T-helper 17 cell (primary cell): ENCODE results near the gene SPEN. TPM values are rescaled to one million over a fixed set of nuclear protein-coding genes. Genes with fewer than 3 reads are reported as not detected.
"Not testable (repeated sequence)": the region's sequence is repeated elsewhere in the genome, so short reads cannot be mapped to it uniquely, and the experiment has no call there.

Source experiments
- ATAC-seq: fragments of 150-1000 bp; cut with Tn5 transposase; 2 replicates; pipeline ENCODE4 v1.10.0; 2021; ENCODE audit warnings: mild to moderate bottlenecking, moderate library complexity
- DNase-seq, 3 donors: peaks; one replicate each; pipeline versions ENCODE4 v3.0.0 to v3.0.0-alpha.2; 2020 to 2021
- H3K9me3 ChIP-seq: one replicate; pipeline ENCODE4 v1.7.0; 2013; ENCODE audit warnings: low read length, mild to moderate bottlenecking; ENCODE audit not compliant: control insufficient read depth, poor library complexity, severe bottlenecking
- H3K27ac Mint-ChIP-seq: one replicate; pipeline ENCODE4 v1.8.0; 2022; ENCODE audit warnings: mild to moderate bottlenecking, moderate library complexity, mixed read lengths
- H3K27me3 Mint-ChIP-seq: one replicate; pipeline ENCODE4 v1.8.0; 2022; ENCODE audit warnings: mixed read lengths
- H3K36me3 Mint-ChIP-seq: one replicate; pipeline ENCODE4 v1.8.0; 2022; ENCODE audit warnings: low read depth, mixed read lengths
- H3K4me1 Mint-ChIP-seq: one replicate; pipeline ENCODE4 v1.8.0; 2022; ENCODE audit warnings: mild to moderate bottlenecking, mixed read lengths
- H3K4me3 Mint-ChIP-seq: one replicate; pipeline ENCODE4 v1.8.0; 2022; ENCODE audit warnings: mild to moderate bottlenecking, moderate library complexity, mixed read lengths
- total RNA-seq, 4 donors: library from RNA in 2 of 4; stranded (reverse) in 2 of 4; gene quantifications; one replicate each; pipeline ENCODE4 v1.2.3 and lab custom pipeline; 2022 to 2026

Gene SPEN
- total RNA-seq, 2 donors from 2014 or later: 73.8 to 79.1 TPM

DNA sequence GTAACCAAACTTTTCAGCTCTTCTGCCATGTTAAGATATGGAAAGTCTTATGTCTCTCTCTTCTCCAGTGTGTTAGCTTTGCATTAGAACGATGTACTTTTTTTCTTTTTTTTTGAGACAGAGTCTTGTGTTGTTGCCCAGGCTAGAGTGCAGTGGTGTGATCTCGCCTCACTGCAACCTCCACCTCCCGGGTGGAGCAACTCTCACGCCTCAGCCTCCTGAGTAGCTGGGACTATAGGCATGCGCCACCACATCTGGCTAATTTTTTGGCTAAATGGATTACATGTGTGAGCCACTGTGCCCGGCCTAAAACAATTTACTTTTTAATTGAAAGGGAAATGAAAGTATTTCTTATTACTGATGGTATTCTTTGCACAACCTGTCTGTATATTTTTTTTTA lies 35.8 kb downstream of the SPEN start:
- DNase-seq (no peak), ATAC-seq (no peak)
- Mint-ChIP-seq H3K4me1 (peaks cover 44% of the 10 kb centered on the region), H3K27me3 (no peaks in the 10 kb centered on the region), H3K4me3 (no peak overlapping the region), H3K27ac (no peak overlapping the region), H3K36me3 (no peaks in the 10 kb centered on the region)
- no peaks in the 10 kb centered on the region for H3K9me3 ChIP-seq

DNA sequence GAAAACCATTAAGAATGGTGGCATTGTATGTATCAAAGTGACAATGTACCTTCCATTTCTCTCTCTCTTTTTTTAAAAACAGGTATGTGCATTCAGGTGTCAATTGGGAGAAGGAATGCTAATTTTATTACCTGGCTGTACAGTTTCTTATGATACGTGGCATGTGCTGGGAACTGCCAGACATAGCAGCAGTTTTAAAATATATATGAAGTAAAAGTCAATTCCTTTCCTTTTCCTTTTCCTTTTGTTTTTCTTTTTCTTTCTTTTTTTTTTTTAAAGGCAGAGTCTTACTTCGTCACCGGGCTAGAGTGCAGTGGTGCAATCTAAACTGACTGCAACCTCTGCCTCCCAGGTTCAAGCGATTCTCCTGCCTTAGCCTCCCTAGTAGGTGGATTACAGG lies 37.0 kb downstream of the SPEN start:
- Mint-ChIP-seq H3K36me3 (no peaks in the 10 kb centered on the region), H3K27ac (peak overlapping the region; percentile 8), H3K4me3 (no peak overlapping the region), H3K27me3 (no peaks in the 10 kb centered on the region), H3K4me1 (peaks cover 39% of the 10 kb centered on the region)
- ATAC-seq: no peak
- no peak for DNase-seq
- no peaks in the 10 kb centered on the region for H3K9me3 ChIP-seq

DNA sequence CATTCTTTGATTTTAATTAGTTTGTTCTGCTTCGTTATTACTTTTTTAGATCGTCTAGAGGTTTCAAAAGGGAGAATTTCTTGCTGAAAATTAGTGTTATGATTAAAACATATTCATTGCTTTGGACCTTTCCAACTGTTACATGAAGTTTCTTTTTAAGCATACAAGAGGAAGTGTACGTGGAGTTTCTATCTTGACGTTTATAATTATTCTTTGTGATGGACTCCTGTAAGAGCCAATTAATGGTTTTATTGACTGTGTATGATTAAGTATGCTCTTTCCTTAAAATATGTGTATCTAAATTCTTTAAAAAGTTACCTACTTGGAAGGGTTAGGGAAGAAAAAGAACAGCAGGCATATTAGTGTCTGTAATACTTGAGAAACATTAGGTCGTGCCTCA lies 37.8 kb downstream of the SPEN start:
- peaks cover 40% of the 10 kb centered on the region for H3K4me1 Mint-ChIP-seq
- H3K27me3 Mint-ChIP-seq: no peaks in the 10 kb centered on the region
- ATAC-seq: no peak
- no peak overlapping the region for H3K4me3 Mint-ChIP-seq
- H3K9me3 ChIP-seq: no peaks in the 10 kb centered on the region
- H3K36me3 Mint-ChIP-seq: no peaks in the 10 kb centered on the region
- no peak for DNase-seq
- H3K27ac Mint-ChIP-seq: no peak overlapping the region

DNA sequence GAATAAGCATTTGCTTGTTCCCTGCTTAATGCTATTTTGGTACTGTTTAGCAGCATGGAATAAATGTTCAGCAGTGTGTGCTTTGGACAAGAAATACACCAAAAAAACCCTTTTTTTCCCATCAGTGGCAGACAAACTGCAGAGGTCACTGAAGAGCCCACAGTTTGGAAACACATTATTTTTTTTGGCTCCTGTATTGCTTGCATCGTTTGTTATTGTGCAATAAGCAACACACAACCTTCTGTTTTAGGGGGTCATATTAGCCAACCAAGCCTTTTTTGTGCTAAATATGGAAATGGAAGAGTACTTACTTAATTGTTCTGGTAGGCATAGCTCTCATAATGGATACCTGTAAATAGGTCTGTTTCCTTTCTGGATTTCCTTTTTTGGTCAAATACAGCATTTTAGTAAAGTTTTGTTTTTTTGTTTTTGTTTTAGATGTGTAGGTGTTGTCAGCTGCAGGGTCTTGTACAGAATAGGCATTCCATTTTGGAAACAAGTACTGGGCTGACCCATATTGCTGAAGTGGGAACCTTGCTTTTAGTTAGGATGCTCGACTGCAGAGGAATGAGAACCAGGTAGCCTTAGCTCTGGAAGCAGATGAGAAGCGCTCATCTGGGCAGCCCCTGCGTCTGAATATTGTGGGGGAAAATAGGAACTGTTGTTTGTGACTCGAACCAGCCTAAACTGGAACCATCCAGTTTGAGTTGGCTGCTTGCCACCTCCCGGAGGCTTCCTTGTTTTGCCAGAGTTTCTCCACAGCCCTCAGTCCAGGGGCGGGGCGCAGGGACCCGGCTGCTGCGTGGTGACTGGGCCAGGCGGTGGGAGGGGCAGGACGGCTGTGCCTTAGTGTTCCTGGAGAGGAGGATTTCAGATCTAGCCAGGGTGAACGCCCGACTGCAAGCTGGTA lies 38.4 kb downstream of the SPEN start:
- H3K27ac Mint-ChIP-seq: no peak overlapping the region
- H3K36me3 Mint-ChIP-seq: peaks cover 2% of the 10 kb centered on the region
- peaks cover 39% of the 10 kb centered on the region for H3K4me1 Mint-ChIP-seq
- H3K9me3 ChIP-seq: no peaks in the 10 kb centered on the region
- DNase-seq: no peak
- no peaks in the 10 kb centered on the region for H3K27me3 Mint-ChIP-seq
- peak overlapping the region; percentile 39 for H3K4me3 Mint-ChIP-seq
- ATAC-seq: peak; percentile 41

DNA sequence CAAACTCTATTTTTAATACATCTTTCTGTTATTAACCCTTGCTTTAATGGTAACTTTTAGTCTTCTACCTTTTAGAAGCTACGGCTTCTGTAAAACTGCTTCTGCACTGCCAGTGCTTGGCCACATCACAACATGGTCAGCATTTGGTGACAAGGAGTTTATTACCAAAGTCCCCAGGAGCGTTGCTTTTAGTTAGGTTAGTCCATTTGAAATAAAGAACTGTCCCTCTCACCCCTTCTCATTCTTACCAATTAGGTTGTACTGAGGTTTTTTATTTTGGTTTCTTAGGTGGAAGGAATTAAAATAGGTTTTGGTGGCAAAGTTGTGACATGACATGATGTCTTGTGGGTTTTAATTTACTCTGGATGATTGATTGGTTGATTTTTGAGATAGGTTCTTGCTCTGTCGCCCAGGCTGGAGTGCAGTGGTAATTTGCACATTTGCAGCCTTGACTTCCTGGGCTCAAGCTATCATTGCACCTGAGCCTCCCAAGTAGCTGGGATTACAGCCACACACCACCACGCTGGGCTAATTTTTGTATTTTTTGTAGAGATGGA lies 39.2 kb downstream of the SPEN start:
- no peak overlapping the region for H3K27ac Mint-ChIP-seq

DNA sequence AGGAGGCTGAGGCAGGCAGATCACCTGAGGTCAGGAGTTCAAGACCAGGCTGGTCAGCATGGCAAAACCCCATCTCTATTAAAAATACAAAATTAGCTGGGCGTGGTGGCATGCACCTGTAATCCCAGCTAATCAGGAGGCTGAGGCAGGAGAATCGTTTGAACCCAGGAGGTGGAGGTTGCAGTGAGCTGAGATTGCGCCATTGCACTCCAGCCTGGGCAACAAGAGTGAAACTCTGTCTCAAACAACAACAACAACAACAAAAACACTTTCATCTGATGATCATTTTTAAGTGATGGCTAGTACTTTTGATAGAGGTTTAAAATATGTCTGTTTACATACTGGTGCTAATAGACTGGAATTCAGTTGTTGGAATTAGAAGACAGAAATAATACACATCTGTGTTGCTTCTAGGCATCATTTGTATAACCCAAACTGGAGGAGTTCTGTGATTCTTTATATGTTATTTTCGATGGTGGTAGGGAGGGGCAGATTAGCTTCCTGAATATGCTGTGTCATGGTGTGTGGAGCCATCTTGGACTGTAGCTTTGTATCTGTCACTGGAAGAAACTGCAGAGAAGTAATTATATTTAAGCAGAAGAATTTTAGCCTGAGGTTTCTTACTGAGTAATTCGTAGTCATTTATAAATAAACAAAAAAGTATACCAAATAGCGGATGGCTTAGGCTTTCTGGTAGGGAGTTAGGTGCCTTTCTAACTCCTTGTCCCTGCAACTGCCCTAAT lies 45.5 kb downstream of the SPEN start:
- not testable (repeated sequence) for H3K9me3 ChIP-seq, H3K36me3 Mint-ChIP-seq, ATAC-seq, H3K27me3 Mint-ChIP-seq, H3K4me3 Mint-ChIP-seq, DNase-seq
- peak overlapping the region; percentile 68 for H3K27ac Mint-ChIP-seq
- H3K4me1 Mint-ChIP-seq: peaks cover 24% of the 10 kb centered on the region

More for the DNA sequence above, 39.2 kb downstream of the SPEN start:
- H3K4me3 Mint-ChIP-seq: no peak overlapping the region
- no peak for DNase-seq
- H3K27me3 Mint-ChIP-seq: no peaks in the 10 kb centered on the region
- no peak for ATAC-seq
- peaks cover 35% of the 10 kb centered on the region for H3K4me1 Mint-ChIP-seq
- no peaks in the 10 kb centered on the region for H3K9me3 ChIP-seq
- peaks cover 2% of the 10 kb centered on the region for H3K36me3 Mint-ChIP-seq

DNA sequence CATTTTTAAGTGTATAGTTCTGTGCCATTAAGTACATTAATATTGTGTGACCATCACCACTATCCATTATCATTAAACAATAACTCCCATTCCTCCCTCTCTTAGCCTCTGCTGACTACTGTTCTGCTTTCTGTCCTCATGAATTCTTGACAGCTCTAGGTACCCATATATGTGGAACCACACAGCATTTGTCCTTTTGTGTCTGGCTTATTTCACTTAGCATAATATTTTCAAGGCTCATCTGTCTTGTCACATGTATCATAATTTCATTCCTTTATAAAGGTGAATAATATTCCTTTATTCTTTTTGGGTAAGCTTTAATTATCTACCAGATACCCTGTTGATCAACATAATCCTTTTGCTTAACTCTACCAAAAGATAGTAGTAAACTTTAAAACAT lies 47.7 kb downstream of the SPEN start:
- ATAC-seq (no peak), DNase-seq (no peak)
- Mint-ChIP-seq H3K27me3 (no peaks in the 10 kb centered on the region), H3K4me1 (peaks cover 30% of the 10 kb centered on the region), H3K36me3 (peaks cover 2% of the 10 kb centered on the region), H3K4me3 (no peak overlapping the region), H3K27ac (no peak overlapping the region)
- no peaks in the 10 kb centered on the region for H3K9me3 ChIP-seq

DNA sequence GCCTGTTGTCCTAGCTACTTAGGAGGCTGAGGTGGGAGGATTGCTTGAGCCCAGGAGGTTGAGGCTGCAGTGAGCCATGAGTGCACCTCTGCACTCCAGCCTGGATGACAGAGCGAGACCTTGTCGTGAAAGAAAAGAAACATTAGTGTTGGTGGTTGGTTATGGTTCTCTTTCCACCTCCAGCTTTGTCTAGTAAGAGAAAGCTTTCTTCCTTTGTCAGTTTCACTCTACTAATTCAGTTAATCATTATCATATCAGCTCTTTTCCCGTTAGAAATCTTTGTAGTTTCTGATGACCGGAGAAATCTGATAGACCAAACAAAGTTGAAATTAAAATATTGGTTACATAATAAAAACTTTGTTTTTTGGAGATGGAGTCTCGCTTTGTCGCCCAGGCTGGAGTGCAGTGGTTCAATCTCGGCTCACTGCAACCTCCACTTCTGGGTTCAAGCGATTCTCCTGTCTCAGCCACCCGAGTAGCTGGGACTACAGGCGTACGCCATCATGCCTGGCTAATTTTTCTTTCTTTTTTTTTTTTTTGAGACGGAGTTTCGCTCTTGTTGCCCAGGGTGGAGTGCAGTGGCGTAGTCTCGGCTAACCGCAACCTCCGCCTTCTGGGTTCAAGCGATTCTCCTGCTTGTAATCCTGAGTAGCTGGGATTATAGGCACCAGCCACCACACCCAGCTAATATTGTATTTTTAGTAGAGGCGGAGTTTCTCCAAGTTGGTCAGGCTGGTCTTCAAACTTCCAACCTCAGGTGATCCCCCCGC lies 49.5 kb downstream of the SPEN start:
- not testable (repeated sequence) for H3K27me3 Mint-ChIP-seq, DNase-seq, ATAC-seq, H3K9me3 ChIP-seq, H3K4me3 Mint-ChIP-seq, H3K36me3 Mint-ChIP-seq
- peaks cover 30% of the 10 kb centered on the region for H3K4me1 Mint-ChIP-seq
- H3K27ac Mint-ChIP-seq: peak overlapping the region; percentile 32

DNA sequence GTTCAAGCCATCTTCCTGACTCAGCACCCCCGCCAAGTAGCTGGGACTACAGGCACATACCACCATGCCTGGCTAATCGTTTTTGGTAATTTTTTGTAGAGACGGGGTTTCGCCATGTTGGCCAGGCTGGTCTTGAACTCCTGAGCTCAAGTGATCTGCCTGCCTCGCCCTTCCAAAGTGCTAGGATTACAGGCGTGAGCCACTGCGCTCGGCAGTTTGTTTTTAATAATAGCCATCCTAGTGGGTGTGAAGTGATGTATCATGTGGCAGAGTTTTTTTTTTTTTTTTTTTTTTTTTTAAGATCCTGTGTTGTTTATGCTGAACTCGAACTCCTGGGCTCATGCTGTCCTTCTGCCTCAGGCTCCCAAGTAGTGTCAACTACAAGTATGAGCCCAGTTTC lies 51.8 kb downstream of the SPEN start:
- Mint-ChIP-seq H3K4me1 (peaks cover 30% of the 10 kb centered on the region), H3K27me3 (no peaks in the 10 kb centered on the region), H3K36me3 (no peaks in the 10 kb centered on the region)

DNA sequence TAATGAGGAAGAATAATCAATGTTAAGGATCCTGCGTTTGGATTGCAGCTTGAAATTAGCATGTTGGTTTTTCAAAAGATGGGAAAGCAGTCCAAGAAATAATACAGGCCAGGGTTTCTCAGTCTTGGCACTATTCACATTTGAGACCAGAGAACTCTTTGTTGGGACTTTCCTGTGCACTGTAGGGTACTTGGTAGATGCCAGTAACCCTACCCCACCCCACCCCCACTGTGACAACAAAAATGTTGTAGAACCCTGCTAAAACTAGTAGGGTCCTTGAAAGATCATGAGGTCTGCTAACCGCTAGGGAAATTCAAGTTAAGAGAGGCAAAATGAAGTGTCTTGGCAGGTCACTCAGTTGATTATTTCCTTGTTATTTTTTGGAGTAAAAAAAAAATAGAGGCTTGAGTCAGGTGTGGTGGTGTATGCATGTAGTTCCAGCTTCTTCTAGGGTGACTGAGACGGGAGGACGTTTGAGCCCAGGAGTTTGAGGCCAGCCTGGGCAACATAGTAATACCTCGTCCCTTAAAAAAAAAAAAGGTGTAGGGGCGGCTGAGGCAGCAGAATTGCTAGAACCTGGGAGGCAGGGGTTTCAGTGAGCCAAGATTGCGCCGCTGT lies 53.3 kb downstream of the SPEN start:
- no peak overlapping the region for H3K4me3 Mint-ChIP-seq
- DNase-seq (no peak), ATAC-seq (no peak)
- H3K27ac Mint-ChIP-seq: no peak overlapping the region
- no peaks in the 10 kb centered on the region for H3K36me3 Mint-ChIP-seq
- no peaks in the 10 kb centered on the region for H3K9me3 ChIP-seq
- H3K4me1 Mint-ChIP-seq: peaks cover 27% of the 10 kb centered on the region
- H3K27me3 Mint-ChIP-seq: no peaks in the 10 kb centered on the region

More for the DNA sequence above, 51.8 kb downstream of the SPEN start:
- H3K9me3 ChIP-seq: no peaks in the 10 kb centered on the region
- H3K4me3 Mint-ChIP-seq: no peak overlapping the region
- ATAC-seq: no peak
- no peak overlapping the region for H3K27ac Mint-ChIP-seq
- no peak for DNase-seq

DNA sequence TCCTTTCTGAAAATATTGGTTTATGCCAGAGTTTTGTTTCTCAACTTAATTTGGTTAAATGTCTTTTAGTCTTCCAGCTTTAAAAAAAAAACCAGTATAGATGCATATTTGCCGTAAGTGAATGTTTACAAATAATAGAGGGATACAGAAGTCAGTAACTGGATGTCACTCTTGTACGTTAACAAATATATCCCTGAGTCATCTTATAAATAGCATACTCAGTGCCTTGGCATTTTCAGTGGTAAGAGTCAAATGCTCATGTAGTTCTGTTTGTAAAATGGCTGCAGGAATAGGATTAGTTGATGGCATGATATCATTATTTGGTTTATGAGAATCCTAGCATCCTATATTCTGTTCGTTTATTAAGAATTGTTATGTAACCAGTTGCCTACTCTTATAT lies 55.4 kb downstream of the SPEN start:
- Mint-ChIP-seq H3K4me1 (peaks cover 21% of the 10 kb centered on the region), H3K27me3 (no peaks in the 10 kb centered on the region), H3K36me3 (no peaks in the 10 kb centered on the region), H3K4me3 (no peak overlapping the region), H3K27ac (no peak overlapping the region)
- no peak for DNase-seq
- H3K9me3 ChIP-seq: no peaks in the 10 kb centered on the region
- no peak for ATAC-seq

DNA sequence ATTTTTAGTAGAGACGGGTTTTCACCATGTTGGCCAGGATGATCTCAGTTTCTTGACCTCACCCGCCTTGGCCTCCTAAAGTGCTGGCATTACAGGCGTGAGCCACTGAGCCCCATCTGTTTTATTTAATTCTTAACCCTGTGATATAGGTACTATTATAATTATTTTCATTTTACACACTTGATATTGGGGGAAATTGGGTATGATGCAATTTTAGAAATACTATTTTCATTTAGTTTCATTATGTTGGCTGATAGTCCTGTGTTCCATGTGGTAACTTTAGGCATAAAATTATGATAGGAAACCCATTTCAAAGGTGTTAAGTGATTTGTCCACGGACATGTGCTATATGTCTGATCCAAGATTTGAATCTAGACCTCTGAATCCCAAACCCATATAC lies 61.1 kb downstream of the SPEN start:
- H3K4me3 Mint-ChIP-seq: no peak overlapping the region
- peaks cover 7% of the 10 kb centered on the region for H3K4me1 Mint-ChIP-seq
- ATAC-seq (no peak), DNase-seq (no peak)
- H3K9me3 ChIP-seq: no peaks in the 10 kb centered on the region
- peaks cover 2% of the 10 kb centered on the region for H3K36me3 Mint-ChIP-seq
- peak overlapping the region; percentile 51 for H3K27ac Mint-ChIP-seq
- no peaks in the 10 kb centered on the region for H3K27me3 Mint-ChIP-seq
